ENCODE results near the gene KIF13A. TPM values are rescaled to one million over a fixed set of nuclear protein-coding genes. Genes with fewer than 3 reads are reported as not detected.

KIF13A gene
- total and polyA plus RNA-seq, 2 donors (not counting 3 experiments of a cell fraction or from before 2014, with no cell fraction given): 24.9 to 65.8 TPM

- no peak overlapping the region for H3K27ac ChIP-seq (ENCODE audit: insufficient read depth, low read depth, low read length)
- H3K4me3 ChIP-seq (replicated peaks in 1 of 3; ENCODE audit: insufficient read depth in 1 of 3, low read depth in 1 of 3, low read length in 3 of 3): no peak overlapping the region
- peaks cover 2% of the 10 kb centered on the region for H3K4me1 ChIP-seq (ENCODE audit: control insufficient read depth, extremely low read depth, insufficient read depth, low read length)
- H3K9ac ChIP-seq (replicated peaks; ENCODE audit: extremely low read depth, insufficient read depth, low read length): no peak overlapping the region
- no TSS peak for BruUV-seq (replicated peaks)
- peaks cover 2% of the 10 kb centered on the region for H4K20me1 ChIP-seq (replicated peaks; ENCODE audit: control insufficient read depth, extremely low read depth, insufficient read depth, low read length)
- no peaks in the 10 kb centered on the region for H3K36me3 ChIP-seq (ENCODE audit: control insufficient read depth in 2 of 2, extremely low read depth in 1 of 2, insufficient read depth in 2 of 2, low read length in 2 of 2)
- intact Hi-C loops (cut with micrococcal nuclease) (no loop called here), dilution Hi-C loops (cut with MboI; ENCODE audit: extremely low pct_ligation_motif_present, low sequenced_read_pairs) (no loop called here)
- ChIA-PET POLR2A (no interaction called here), CTCF (interaction anchor here (0.8 to 1.6 kb wide), 2 partner anchors 11 to 86 kb away, joined by 3 to 4 read pairs; partner anchors contain the start of gene KIF13A)
- H3K9me1 ChIP-seq (replicated peaks; ENCODE audit: control insufficient read depth, extremely low read depth, insufficient read depth, low read length): no peaks in the 10 kb centered on the region
- H3K4me2 ChIP-seq (ENCODE audit: insufficient read depth, low read length): no peak overlapping the region
- H2AFZ ChIP-seq (ENCODE audit: low read depth, low read length): no peak overlapping the region
- H3K79me2 ChIP-seq (ENCODE audit: control insufficient read depth, insufficient read depth, low read length): peaks cover 10% of the 10 kb centered on the region
- no peaks in the 10 kb centered on the region for H3K27me3 ChIP-seq (ENCODE audit: control insufficient read depth in 2 of 2, insufficient read depth in 2 of 2, low read length in 2 of 2)
- no peak for DNase-seq (ENCODE audit: low read depth, low spot score)
- no peak for FAIRE-seq
- TF ChIP-seq FOS (IDR thresholded peaks at IDR 0.05; ENCODE audit: borderline replicate concordance, insufficient read depth, low read length) (no peak), GATA2 (IDR thresholded peaks at IDR 0.05; ENCODE audit: insufficient read depth, insufficient read length, low read depth, low read length) (no peak), MAX (IDR thresholded peaks at IDR 0.05; ENCODE audit: insufficient read depth, insufficient read length) (no peak), CTCF (IDR thresholded peaks at IDR 0.05; ENCODE audit: extremely low read depth in 1 of 2, insufficient read depth in 1 of 2, low read depth in 1 of 2, low read length in 2 of 2) (no peak), MYC (IDR thresholded peaks at IDR 0.05; ENCODE audit: low read depth, low read length) (no peak), EZH2 (IDR thresholded peaks at IDR 0.05; ENCODE audit: borderline replicate concordance, low read depth, low read length, severe bottlenecking) (no peak), POLR2AphosphoS5 (IDR thresholded peaks at IDR 0.05; ENCODE audit: insufficient read depth, low read depth, low read length) (no peak), POLR2A (IDR thresholded peaks at IDR 0.05; ENCODE audit: low read depth, low read length) (no peak), JUN (IDR thresholded peaks at IDR 0.05; ENCODE audit: borderline replicate concordance, insufficient read depth, insufficient read length, low read depth) (no peak)
- H3K9me3 ChIP-seq (replicated peaks; ENCODE audit: control insufficient read depth, insufficient read depth, low read length): no peaks in the 10 kb centered on the region
These were observed 85.9 kb downstream of the KIF13A start for GRCh38 chr6:17901493-17901892.

Data from endothelial cell of umbilical vein (primary cell).